ENCODE results near the gene CCDC93. TPM values are rescaled to one million over a fixed set of nuclear protein-coding genes. Genes with fewer than 3 reads are reported as not detected.

CCDC93 gene
- total RNA-seq, 2 experiments from 2014 or later: 62.2 to 64.5 TPM

DNA sequence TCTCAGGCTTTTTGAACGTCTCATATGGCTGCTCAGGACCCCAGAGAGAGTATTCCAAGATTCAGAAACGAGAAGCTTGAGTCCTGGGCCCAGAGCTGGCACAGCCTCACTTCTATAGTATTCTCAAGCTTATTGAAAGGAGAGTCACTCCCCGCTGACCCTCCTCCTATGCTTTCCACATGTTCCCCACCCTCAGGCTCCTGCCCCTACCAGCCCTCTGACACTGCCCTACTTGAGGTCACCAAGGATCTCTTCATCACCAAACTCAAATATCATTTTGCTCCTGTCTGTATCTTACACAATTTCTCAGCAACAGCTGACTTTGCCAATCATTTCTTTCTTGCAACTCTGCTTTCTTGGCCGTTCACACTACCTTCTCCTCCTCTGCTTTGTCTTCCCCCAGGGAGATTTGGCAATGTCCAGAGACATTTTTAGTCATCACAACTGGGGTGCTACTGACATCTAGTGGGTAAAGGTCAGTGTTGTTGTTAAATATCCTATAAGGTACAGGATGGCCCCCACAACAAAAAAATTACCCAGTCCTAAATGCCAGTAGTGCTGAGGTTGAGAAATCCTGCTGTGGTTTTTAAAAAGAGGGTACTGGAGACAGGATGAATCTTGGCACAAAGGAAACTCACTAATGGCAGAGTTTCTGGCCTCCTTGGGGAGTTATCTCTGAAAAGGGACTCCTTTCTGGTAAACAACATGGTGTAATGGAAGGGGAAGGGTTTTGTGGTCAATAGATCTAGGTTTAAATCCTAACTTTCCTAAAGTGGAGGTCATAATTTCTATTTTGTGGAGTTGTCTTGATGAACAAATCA is 47.5 kb upstream of the CCDC93 start:
- Mint-ChIP-seq H3K4me1 (ENCODE audit: low read depth) (peaks cover 8% of the 10 kb centered on the region), H3K9me3 (no peaks in the 10 kb centered on the region), H3K27me3 (peaks cover 45% of the 10 kb centered on the region), H3K4me3 (no peak overlapping the region), H3K27ac (no peak overlapping the region), H3K36me3 (ENCODE audit: low read depth) (no peaks in the 10 kb centered on the region)
- no peaks in the 10 kb centered on the region for H3K9me3 ChIP-seq (ENCODE audit: control insufficient read depth in 1 of 2, insufficient read depth in 1 of 2, low read length in 2 of 2)
- DNase-seq: peak in 3 of 14 experiments; percentile 16 to 44 (median 36)
- ATAC-seq (ENCODE audit: poor library complexity): no peak
- H3K27ac ChIP-seq (ENCODE audit: low read depth in 1 of 2, low read length in 2 of 2): no peak overlapping the region
- ChIA-PET POLR2A (interaction anchor here (0.8 kb wide), 1 partner anchor 27 kb away, joined by 3 read pairs; the partner anchor contains the start of gene INSIG2), CTCF (no interaction called here)
- H3K27me3 ChIP-seq (ENCODE audit: control insufficient read depth in 1 of 2, insufficient read depth in 2 of 2, low read length in 2 of 2): peaks cover 3 to 6% of the 10 kb centered on the region in 2 experiments
- no peak overlapping the region for H3K4me3 ChIP-seq (ENCODE audit: low read length)
- H3K36me3 ChIP-seq (ENCODE audit: insufficient read depth, low read length): no peaks in the 10 kb centered on the region
- intact Hi-C loops (cut with DNase I, micrococcal nuclease): no loop called here
- no peaks in the 10 kb centered on the region for H3K4me1 ChIP-seq (ENCODE audit: insufficient read depth, low read length)
- TF ChIP-seq, protein P1, sequence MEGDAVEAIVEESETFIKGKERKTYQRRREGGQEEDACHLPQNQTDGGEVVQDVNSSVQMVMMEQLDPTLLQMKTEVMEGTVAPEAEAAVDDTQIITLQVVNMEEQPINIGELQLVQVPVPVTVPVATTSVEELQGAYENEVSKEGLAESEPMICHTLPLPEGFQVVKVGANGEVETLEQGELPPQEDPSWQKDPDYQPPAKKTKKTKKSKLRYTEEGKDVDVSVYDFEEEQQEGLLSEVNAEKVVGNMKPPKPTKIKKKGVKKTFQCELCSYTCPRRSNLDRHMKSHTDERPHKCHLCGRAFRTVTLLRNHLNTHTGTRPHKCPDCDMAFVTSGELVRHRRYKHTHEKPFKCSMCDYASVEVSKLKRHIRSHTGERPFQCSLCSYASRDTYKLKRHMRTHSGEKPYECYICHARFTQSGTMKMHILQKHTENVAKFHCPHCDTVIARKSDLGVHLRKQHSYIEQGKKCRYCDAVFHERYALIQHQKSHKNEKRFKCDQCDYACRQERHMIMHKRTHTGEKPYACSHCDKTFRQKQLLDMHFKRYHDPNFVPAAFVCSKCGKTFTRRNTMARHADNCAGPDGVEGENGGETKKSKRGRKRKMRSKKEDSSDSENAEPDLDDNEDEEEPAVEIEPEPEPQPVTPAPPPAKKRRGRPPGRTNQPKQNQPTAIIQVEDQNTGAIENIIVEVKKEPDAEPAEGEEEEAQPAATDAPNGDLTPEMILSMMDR (IDR thresholded peaks at IDR 0.05): no peak

DNA sequence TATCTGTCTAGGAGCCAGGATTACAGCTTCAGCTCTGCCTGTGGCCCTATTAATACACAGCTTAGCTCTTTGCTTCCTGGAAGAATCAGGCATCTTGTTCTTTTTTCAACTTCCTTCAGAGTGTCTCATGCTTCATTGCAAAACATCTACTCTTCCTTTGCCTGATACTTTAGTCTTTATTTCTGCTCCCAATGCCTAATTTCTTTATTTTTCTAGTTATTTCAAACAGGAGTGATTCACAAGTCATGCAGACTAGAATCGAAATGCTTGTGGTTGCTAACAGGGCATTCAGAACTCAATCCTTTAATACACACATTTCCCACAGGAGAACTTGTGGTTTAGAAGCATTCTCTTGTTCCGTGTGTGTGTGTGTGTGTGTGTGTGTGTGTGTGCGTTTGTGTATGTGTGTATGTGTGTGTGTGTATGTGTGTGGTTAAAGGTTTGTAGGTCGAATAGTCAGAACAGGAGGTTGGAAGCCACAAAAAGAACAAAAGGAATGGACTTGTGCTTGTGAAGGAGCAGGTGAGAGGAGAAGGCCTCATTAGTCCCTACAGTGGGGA is 46.1 kb upstream of the CCDC93 start:
- ChIA-PET POLR2A (no interaction called here), CTCF (no interaction called here)
- no peak for ATAC-seq (ENCODE audit: poor library complexity)
- H3K4me1 Mint-ChIP-seq (ENCODE audit: low read depth): peaks cover 8% of the 10 kb centered on the region
- no peaks in the 10 kb centered on the region for H3K36me3 ChIP-seq (ENCODE audit: insufficient read depth, low read length)
- intact Hi-C loops (cut with DNase I, micrococcal nuclease): no loop called here
- no peak overlapping the region for H3K27ac Mint-ChIP-seq
- TF ChIP-seq, protein P1 (IDR thresholded peaks at IDR 0.05): no peak
- no peak overlapping the region for H3K27ac ChIP-seq (ENCODE audit: low read depth in 1 of 2, low read length in 2 of 2)
- H3K36me3 Mint-ChIP-seq (ENCODE audit: low read depth): no peaks in the 10 kb centered on the region
- H3K9me3 Mint-ChIP-seq: no peaks in the 10 kb centered on the region
- H3K4me1 ChIP-seq (ENCODE audit: insufficient read depth, low read length): no peaks in the 10 kb centered on the region
- peaks cover 52% of the 10 kb centered on the region for H3K27me3 Mint-ChIP-seq
- H3K27me3 ChIP-seq (ENCODE audit: control insufficient read depth in 1 of 2, insufficient read depth in 2 of 2, low read length in 2 of 2): peaks cover 0 to 8% of the 10 kb centered on the region in 2 experiments
- no peak overlapping the region for H3K4me3 Mint-ChIP-seq
- H3K4me3 ChIP-seq (ENCODE audit: low read length): no peak overlapping the region
- no peaks in the 10 kb centered on the region for H3K9me3 ChIP-seq (ENCODE audit: control insufficient read depth in 1 of 2, insufficient read depth in 1 of 2, low read length in 2 of 2)
- no peak for DNase-seq

- H3K9me3 ChIP-seq (ENCODE audit: control insufficient read depth in 1 of 2, insufficient read depth in 1 of 2, low read length in 2 of 2): no peaks in the 10 kb centered on the region
- Mint-ChIP-seq H3K36me3 (ENCODE audit: low read depth) (no peaks in the 10 kb centered on the region), H3K4me1 (ENCODE audit: low read depth) (peaks cover 8% of the 10 kb centered on the region), H3K27ac (no peak overlapping the region), H3K27me3 (peaks cover 52% of the 10 kb centered on the region), H3K9me3 (no peaks in the 10 kb centered on the region), H3K4me3 (no peak overlapping the region)
- DNase-seq (no peak), ATAC-seq (ENCODE audit: poor library complexity) (no peak)
- H3K27me3 ChIP-seq (ENCODE audit: control insufficient read depth in 1 of 2, insufficient read depth in 2 of 2, low read length in 2 of 2): peaks cover 0 to 8% of the 10 kb centered on the region in 2 experiments
- H3K4me3 ChIP-seq (ENCODE audit: low read length): no peak overlapping the region
- H3K36me3 ChIP-seq (ENCODE audit: insufficient read depth, low read length): no peaks in the 10 kb centered on the region
- H3K4me1 ChIP-seq (ENCODE audit: insufficient read depth, low read length): no peaks in the 10 kb centered on the region
- TF ChIP-seq, protein P1 (IDR thresholded peaks at IDR 0.05): no peak
- no peak overlapping the region for H3K27ac ChIP-seq (ENCODE audit: low read depth in 1 of 2, low read length in 2 of 2)
- intact Hi-C loops (cut with DNase I, micrococcal nuclease): no loop called here
- ChIA-PET CTCF (no interaction called here), POLR2A (no interaction called here)
These were observed 45.1 kb upstream of the CCDC93 start for GRCh38 chr2:118058951-118059350.

Data from CD4-positive, alpha-beta T cell (primary cell).